HEK293 (cell line): Measurements from ENCODE around the gene SUSD2.
"Not testable (repeated sequence)": the region's sequence is repeated elsewhere in the genome, so short reads cannot be mapped to it uniquely, and the experiment has no call there.

ENCODE experiments used
- CTCF ChIA-PET: fragments of 350-600 bp; formaldehyde crosslinking; extraction: SDS; loops from one replicate; lab custom pipeline; 2021; ENCODE audit warnings: antibody characterized with exemption; lab: Yijun Ruan, JAX
- POLR2A ChIA-PET: fragments of 300-600 bp; formaldehyde crosslinking; extraction: SDS; loops from one replicate; lab custom pipeline; 2020; ENCODE audit warnings: antibody characterized with exemption, inconsistent platforms; lab: Yijun Ruan, JAX
- H3K27ac ChIP-seq: fragments of 200-500 bp; sonication (Bioruptor generic); 2 replicates; pipeline ENCODE4 v1.5.1; 2014; ENCODE audit warnings: low read depth, low read length, control low read depth, inconsistent platforms; ENCODE audit errors: extremely low read depth
- H3K36me3 ChIP-seq, 2 experiments: fragments of 200-500 bp in 1 of 2; sonication (Bioruptor generic) in 1 of 2; 1 replicate in 1 of 2; 2 replicates in 1 of 2; pipeline ENCODE4 v1.5.1; 2014 to 2017; ENCODE audit warnings: inconsistent platforms in 2 of 2, low read length in 2 of 2; ENCODE audit not compliant: control insufficient read depth in 2 of 2, insufficient read depth in 1 of 2
- H3K4me1 ChIP-seq: fragments of 200-500 bp; sonication (Bioruptor generic); 2 replicates; pipeline ENCODE4 v1.5.1; 2014; ENCODE audit warnings: mild to moderate bottlenecking, low read length, inconsistent platforms; ENCODE audit not compliant: control insufficient read depth, insufficient read depth
- H3K4me3 ChIP-seq: 2 replicates; pipeline ENCODE4 v1.5.1; 2011; ENCODE audit warnings: low read depth, mild to moderate bottlenecking, control low read depth, low read length, moderate library complexity
- H3K9me3 ChIP-seq: fragments of 200-500 bp; sonication (Bioruptor generic); 2 replicates; pipeline ENCODE4 v1.5.1; 2014; ENCODE audit warnings: low read depth, low read length, inconsistent platforms; ENCODE audit not compliant: control insufficient read depth, insufficient read depth
- GFI1B ChIP-seq: fragments of 450-650 bp; formaldehyde crosslinking; IDR thresholded peaks from 2 replicates; pipeline ENCODE4 v1.5.1; 2016; ENCODE audit warnings: missing biosample characterization, missing genetic modification characterization
- HOXA7 ChIP-seq: sonication (generic); formaldehyde crosslinking; IDR thresholded peaks from 2 replicates; pipeline ENCODE4 v1.8.1; 2022; ENCODE audit warnings: missing genetic modification reagents, borderline replicate concordance
- KLF8 ChIP-seq: fragments of 450-650 bp; formaldehyde crosslinking; IDR thresholded peaks from 2 replicates; pipeline ENCODE4 v1.5.1; 2016; ENCODE audit warnings: missing biosample characterization, missing genetic modification characterization
- RBAK ChIP-seq: fragments of 450-650 bp; formaldehyde crosslinking; IDR thresholded peaks from 2 replicates; pipeline ENCODE4 v1.5.1; 2016; ENCODE audit warnings: missing biosample characterization, missing genetic modification characterization
- SALL2 ChIP-seq: fragments of 450-650 bp; formaldehyde crosslinking; IDR thresholded peaks from 2 replicates; pipeline ENCODE4 v1.5.0; 2017; ENCODE audit warnings: missing biosample characterization, mild to moderate bottlenecking, missing genetic modification characterization, borderline replicate concordance
- SETDB1 ChIP-seq: IDR thresholded peaks from one replicate; pipeline ENCODE4 v1.6.1; 2017; ENCODE audit warnings: mild to moderate bottlenecking, low read length, moderate library complexity, mixed read lengths; ENCODE audit not compliant: insufficient read length
- YY1 ChIP-seq: fragments of 450-650 bp; formaldehyde crosslinking; IDR thresholded peaks from 2 replicates; pipeline ENCODE4 v1.5.1; 2018; ENCODE audit warnings: missing biosample characterization, missing genetic modification characterization
- ZBTB48 ChIP-seq: fragments of 450-650 bp; formaldehyde crosslinking; IDR thresholded peaks from 2 replicates; pipeline ENCODE4 v1.5.1; 2016; ENCODE audit warnings: missing biosample characterization, missing genetic modification characterization
- ZNF10 ChIP-seq: fragments of 450-650 bp; formaldehyde crosslinking; IDR thresholded peaks from 2 replicates; pipeline ENCODE4 v1.5.1; 2017; ENCODE audit warnings: missing biosample characterization, missing genetic modification characterization
- ZNF292 ChIP-seq: fragments of 450-650 bp; formaldehyde crosslinking; IDR thresholded peaks from 2 replicates; pipeline ENCODE4 v1.5.1; 2016; ENCODE audit warnings: low read depth, missing biosample characterization, missing genetic modification characterization, borderline replicate concordance
- ZNF311 ChIP-seq: fragments of 450-650 bp; formaldehyde crosslinking; IDR thresholded peaks from 2 replicates; pipeline ENCODE4 v1.5.1; 2017; ENCODE audit warnings: missing biosample characterization, missing genetic modification characterization, borderline replicate concordance
- ZNF324 ChIP-seq: fragments of 450-650 bp; formaldehyde crosslinking; IDR thresholded peaks from 2 replicates; pipeline ENCODE4 v1.5.1; 2016; ENCODE audit warnings: missing biosample characterization, missing genetic modification characterization
- ZNF37A ChIP-seq: fragments of 450-650 bp; IDR thresholded peaks from 2 replicates; pipeline ENCODE4 v1.5.1; 2018; ENCODE audit warnings: missing biosample characterization, missing genetic modification characterization
- ZNF394 ChIP-seq: fragments of 450-650 bp; formaldehyde crosslinking; IDR thresholded peaks from 2 replicates; pipeline ENCODE4 v1.5.1; 2016; ENCODE audit warnings: missing biosample characterization, missing genetic modification characterization, mild to moderate bottlenecking, moderate library complexity, borderline replicate concordance
- ZNF510 ChIP-seq: fragments of 450-650 bp; formaldehyde crosslinking; IDR thresholded peaks from 2 replicates; pipeline ENCODE4 v1.5.1; 2018; ENCODE audit warnings: mild to moderate bottlenecking, missing genetic modification characterization, missing biosample characterization; ENCODE audit not compliant: insufficient replicate concordance
- ZNF514 ChIP-seq: fragments of 450-650 bp; formaldehyde crosslinking; IDR thresholded peaks from 2 replicates; pipeline ENCODE4 v1.5.1; 2016; ENCODE audit warnings: missing biosample characterization, missing genetic modification characterization
- ZNF561 ChIP-seq: fragments of 450-650 bp; IDR thresholded peaks from 2 replicates; pipeline ENCODE4 v1.5.1; 2018; ENCODE audit warnings: missing biosample characterization, missing genetic modification characterization, borderline replicate concordance
- ZNF777 ChIP-seq: fragments of 450-650 bp; formaldehyde crosslinking; IDR thresholded peaks from 2 replicates; pipeline ENCODE4 v1.5.1; 2017; ENCODE audit warnings: missing biosample characterization, missing genetic modification characterization, borderline replicate concordance
- ZNF791 ChIP-seq: fragments of 450-650 bp; formaldehyde crosslinking; IDR thresholded peaks from 2 replicates; pipeline ENCODE4 v1.5.1; 2016; ENCODE audit warnings: missing biosample characterization, missing genetic modification characterization
- ZNF837 ChIP-seq: fragments of 450-650 bp; formaldehyde crosslinking; IDR thresholded peaks from 2 replicates; pipeline ENCODE4 v1.5.1; 2016; ENCODE audit warnings: missing biosample characterization, missing genetic modification characterization
- ZSCAN30 ChIP-seq: fragments of 450-650 bp; IDR thresholded peaks from 2 replicates; pipeline ENCODE4 v1.5.1; 2018; ENCODE audit warnings: missing biosample characterization, mild to moderate bottlenecking, missing genetic modification characterization, moderate library complexity
- TF ChIP-seq, protein P1 (sequence below): fragments of 450-650 bp; formaldehyde crosslinking; IDR thresholded peaks from 2 replicates; pipeline ENCODE4 v1.5.1; 2016; ENCODE audit warnings: missing biosample characterization, missing genetic modification characterization
- TF ChIP-seq, protein P2 (sequence below): fragments of 450-650 bp; formaldehyde crosslinking; IDR thresholded peaks from 2 replicates; pipeline ENCODE4; 2016; ENCODE audit warnings: missing biosample characterization, missing genetic modification characterization
- TF ChIP-seq, protein P3 (sequence below): fragments of 450-650 bp; formaldehyde crosslinking; IDR thresholded peaks from 2 replicates; pipeline ENCODE4 v1.5.1; 2016; ENCODE audit warnings: missing biosample characterization, missing genetic modification characterization

The SUSD2 gene

DNA sequence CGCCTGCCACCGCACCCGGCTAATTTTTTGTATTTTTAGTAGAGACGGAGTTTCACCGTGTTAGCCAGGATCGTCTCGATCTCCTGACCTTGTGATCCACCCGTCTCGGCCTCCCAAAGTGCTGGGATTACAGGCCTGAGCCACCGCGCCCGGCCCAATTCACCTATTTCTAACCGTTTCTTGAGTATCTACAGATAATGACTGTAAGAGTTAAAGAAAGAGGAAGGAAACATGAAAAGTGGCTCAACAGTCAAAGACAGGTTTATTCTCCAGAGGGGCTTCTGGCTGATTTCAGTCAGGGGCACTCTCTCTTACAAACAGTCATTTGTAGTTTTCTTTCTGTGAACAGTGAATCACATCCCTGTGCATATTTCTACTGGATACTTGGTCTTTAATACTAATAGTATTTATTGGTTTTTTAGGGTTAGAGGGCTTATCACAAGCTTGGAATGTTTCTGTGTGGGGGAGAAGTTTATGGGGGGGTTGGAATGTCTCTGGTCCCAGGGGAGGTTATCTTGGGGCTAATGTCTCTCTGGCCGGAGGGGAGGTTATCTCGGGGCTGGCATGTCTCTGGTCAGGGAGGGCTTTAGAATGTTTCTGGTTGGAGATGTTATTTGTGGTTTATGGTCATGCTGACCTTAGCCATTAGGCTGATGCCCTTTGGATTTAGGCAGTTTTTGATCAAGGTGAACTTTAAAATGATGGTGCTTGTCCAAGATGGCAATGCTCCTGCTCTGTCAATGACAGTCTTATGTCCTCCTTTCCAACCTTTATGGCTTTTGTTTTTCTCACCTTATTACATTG lies 25.4 kb downstream of the SUSD2 start:
- H3K4me3 ChIP-seq, H3K36me3 ChIP-seq, H3K4me1 ChIP-seq, POLR2A ChIA-PET, H3K9me3 ChIP-seq, H3K27ac ChIP-seq: not testable (repeated sequence)
- CTCF ChIA-PET = interaction anchor here (0.8 kb wide), 1 partner anchor 149 kb away, joined by 4 read pairs; no protein-coding TSS in a partner anchor

DNA sequence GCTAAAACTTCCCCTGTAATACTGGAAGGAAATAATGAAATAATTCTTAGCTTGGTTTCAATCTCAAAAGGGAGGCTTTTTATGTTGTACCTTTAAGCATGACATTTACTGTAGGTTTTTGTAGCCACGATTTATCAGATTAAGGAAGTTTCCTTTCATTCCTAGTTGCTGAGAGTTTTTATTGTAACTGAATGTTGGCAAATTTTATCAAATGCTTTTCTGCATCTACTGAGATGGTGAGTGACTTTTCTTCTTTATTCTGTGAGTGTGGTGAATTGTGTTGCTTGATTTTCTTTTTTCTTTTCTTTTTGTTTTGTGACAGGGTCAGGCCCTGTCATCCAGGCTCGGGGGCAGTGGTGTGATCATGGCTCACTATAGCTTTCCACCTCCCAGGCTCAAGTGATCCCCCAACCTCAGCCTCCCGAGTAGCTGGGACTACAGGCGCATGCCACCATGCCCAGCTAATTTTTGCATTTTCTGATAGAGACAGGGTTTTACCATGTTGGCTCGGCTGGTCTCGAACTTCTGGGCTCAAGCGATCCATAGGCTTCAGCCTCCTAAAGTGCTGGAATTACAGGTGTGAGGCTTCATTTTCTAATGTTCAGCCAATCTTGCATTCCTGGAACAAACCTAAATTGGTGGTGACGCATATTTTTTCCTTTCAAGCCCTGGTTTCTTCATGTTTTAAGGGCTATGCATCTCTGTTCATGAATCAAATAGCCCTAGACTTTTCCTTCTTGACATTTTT lies 26.2 kb downstream of the SUSD2 start:
- Histone ChIP-seq H3K4me3 (no peak overlapping the region), H3K36me3 (no peaks in the 10 kb centered on the region), H3K4me1 (no peaks in the 10 kb centered on the region), H3K27ac (no peak overlapping the region), H3K9me3 (no peaks in the 10 kb centered on the region)
- CTCF ChIA-PET = interaction anchor here (0.8 to 2.2 kb wide), 2 partner anchors 32 to 150 kb away, joined by 4 to 5 read pairs; no protein-coding TSS in a partner anchor
- TF ChIP-seq ZNF324 (tag by site-specific recombination) (no peak), ZNF837 (no peak), RBAK (no peak), KLF8 (tag by site-specific recombination) (no peak), ZNF10 (tag by site-specific recombination) (no peak), ZNF514 (tag by site-specific recombination) (no peak), ZNF561 (no peak), ZNF394 (no peak)
- TF ChIP-seq, protein P1, sequence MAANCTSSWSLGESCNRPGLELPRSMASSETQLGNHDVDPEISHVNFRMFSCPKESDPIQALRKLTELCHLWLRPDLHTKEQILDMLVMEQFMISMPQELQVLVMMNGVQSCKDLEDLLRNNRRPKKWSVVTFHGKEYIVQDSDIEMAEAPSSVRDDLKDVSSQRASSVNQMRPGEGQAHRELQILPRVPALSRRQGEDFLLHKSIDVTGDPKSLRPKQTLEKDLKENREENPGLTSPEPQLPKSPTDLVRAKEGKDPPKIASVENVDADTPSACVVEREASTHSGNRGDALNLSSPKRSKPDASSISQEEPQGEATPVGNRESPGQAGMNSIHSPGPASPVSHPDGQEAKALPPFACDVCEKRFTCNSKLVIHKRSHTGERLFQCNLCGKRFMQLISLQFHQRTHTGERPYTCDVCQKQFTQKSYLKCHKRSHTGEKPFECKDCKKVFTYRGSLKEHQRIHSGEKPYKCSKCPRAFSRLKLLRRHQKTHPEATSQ (tag by site-specific recombination) = no peak
- TF ChIP-seq, protein P2, sequence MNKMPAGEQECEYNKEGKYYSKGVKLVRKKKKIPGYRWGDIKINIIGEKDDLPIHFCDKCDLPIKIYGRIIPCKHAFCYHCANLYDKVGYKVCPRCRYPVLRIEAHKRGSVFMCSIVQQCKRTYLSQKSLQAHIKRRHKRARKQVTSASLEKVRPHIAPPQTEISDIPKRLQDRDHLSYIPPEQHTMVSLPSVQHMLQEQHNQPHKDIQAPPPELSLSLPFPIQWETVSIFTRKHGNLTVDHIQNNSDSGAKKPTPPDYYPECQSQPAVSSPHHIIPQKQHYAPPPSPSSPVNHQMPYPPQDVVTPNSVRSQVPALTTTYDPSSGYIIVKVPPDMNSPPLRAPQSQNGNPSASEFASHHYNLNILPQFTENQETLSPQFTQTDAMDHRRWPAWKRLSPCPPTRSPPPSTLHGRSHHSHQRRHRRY = no peak
- POLR2A ChIA-PET = no interaction called here

DNA sequence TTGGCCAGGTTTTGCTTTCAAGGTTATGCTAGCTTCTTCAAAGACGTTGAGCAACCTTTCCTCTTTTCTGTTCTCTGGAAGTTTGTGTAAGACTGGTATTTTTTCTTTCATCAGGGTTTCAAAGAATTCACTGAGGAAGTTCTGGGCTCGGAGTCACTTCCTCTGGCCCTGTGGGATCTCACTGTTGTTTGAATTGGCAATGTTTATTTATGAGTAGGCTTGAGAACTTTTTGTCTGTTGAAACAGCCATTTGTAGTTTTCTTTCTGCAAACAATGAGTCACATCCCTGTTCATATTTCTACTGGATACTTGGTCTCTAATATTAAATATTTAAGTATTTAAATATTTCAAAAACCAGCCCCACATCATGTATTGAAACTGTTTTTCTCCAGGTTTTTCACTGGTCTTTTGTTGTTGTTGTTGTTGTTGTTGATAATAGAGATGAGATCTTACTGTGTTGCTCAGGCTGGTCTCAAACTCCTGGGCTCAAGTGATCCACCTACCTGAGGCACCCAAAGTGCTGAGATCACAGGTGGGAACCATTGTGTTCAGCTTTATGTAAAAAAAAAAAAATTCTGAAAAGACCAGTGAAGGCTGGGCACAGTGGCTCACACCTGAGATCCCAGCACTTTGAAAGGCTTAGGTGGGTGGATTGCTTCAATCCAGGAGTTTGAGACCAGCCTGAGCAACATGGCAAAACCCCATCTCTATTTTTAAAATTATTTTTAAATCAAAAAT lies 26.9 kb downstream of the SUSD2 start:
- Histone ChIP-seq H3K4me3 (no peak overlapping the region), H3K4me1 (no peaks in the 10 kb centered on the region), H3K36me3 (no peaks in the 10 kb centered on the region), H3K9me3 (no peaks in the 10 kb centered on the region), H3K27ac (no peak overlapping the region)
- POLR2A ChIA-PET = no interaction called here
- CTCF ChIA-PET = interaction anchor here (0.8 to 2.2 kb wide), 2 partner anchors 12 to 33 kb away, joined by 3 to 5 read pairs; no protein-coding TSS in a partner anchor
- TF ChIP-seq ZNF791 = no peak
- TF ChIP-seq SALL2 (tag by site-specific recombination) = no peak
- no peak for TF ChIP-seq SETDB1
- TF ChIP-seq ZNF777 (tag by site-specific recombination) = no peak
- TF ChIP-seq ZSCAN30 = no peak
- TF ChIP-seq ZNF292 = no peak
- no peak for TF ChIP-seq ZNF510 (tag by site-specific recombination)
- TF ChIP-seq, protein P3, sequence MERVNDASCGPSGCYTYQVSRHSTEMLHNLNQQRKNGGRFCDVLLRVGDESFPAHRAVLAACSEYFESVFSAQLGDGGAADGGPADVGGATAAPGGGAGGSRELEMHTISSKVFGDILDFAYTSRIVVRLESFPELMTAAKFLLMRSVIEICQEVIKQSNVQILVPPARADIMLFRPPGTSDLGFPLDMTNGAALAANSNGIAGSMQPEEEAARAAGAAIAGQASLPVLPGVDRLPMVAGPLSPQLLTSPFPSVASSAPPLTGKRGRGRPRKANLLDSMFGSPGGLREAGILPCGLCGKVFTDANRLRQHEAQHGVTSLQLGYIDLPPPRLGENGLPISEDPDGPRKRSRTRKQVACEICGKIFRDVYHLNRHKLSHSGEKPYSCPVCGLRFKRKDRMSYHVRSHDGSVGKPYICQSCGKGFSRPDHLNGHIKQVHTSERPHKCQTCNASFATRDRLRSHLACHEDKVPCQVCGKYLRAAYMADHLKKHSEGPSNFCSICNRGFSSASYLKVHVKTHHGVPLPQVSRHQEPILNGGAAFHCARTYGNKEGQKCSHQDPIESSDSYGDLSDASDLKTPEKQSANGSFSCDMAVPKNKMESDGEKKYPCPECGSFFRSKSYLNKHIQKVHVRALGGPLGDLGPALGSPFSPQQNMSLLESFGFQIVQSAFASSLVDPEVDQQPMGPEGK (tag by site-specific recombination) = no peak
- TF ChIP-seq GFI1B (tag by site-specific recombination) = no peak
- TF ChIP-seq ZBTB48 (tag by site-specific recombination) = no peak
- TF ChIP-seq ZNF311 (tag by site-specific recombination) = no peak
- no peak for TF ChIP-seq YY1 (tag by site-specific recombination)
- TF ChIP-seq HOXA7 (CRISPR knock-in tag) = no peak
- no peak for TF ChIP-seq ZNF37A
- no peak for TF ChIP-seq ZNF561
